ENCODE data around the gene ZNF644.
A peak's percentile ranks its signal among the peaks of the same experiment; 100 is the strongest.
"Not testable (repeated sequence)": the region's sequence is repeated elsewhere in the genome, so short reads cannot be mapped to it uniquely, and the experiment has no call there.

ZNF644 gene

DNA sequence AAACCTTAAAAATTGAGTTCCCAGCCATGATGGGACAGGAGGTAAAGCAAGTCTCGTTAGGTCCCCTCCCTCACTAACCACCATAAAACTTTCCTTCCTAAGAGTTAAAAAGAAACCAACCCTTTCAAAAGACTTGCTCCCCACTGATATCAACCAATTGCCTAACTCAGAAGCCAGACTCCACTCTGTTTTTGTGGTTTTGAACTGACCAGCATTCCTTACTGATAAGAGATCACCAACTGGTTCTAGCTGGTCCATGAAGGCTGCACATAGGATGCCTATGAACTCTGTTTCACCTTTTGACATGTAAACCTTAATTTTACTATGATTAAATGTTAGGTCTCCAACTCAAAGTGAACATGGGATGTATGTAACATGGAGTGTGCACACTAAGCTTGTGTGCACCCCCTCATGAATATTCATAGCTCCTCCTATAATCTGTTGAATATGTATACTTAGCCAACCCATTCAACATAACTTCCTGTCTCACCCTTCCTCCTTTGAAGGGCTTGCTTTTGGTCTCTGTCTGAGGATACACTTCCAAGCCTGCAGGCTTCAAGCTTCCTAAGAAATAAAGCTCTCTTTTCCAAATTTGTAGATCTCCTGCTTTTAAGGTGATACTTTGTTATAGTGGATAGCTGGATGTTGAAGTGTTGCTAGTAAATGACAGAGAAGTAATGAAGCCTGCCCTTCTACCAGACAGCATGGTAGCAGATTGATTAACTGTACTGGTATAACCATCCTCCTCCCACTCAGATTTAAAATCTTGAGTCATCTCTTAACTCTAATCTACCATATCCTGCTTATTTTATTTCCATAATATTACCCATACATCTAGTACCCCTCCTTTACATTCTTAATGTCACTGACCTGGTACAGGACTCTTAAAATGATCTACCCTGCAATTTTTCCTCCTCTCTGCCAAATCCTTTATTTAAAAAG, 95.6 kb downstream of the ZNF644 start:
- no peak for FAIRE-seq

DNA sequence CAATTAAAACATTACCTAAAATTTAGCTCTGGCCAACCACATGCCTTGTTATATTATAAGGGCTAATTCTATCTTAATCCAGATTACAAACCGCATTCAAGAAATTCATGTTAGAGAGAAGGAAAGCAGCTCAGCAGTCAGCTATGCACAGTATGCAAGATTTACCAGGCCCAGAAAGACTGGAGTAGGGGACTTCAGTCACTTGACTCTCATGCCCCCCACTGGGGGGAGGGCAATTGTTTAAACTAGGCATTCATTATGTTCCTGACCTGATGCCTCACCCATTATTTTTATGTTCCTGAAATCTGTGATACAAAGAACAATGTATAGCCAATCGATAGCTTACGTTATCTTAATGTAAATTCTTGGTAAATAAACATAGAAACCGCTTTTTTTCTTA, 96.9 kb downstream of the ZNF644 start:
- no peak for FAIRE-seq

DNA sequence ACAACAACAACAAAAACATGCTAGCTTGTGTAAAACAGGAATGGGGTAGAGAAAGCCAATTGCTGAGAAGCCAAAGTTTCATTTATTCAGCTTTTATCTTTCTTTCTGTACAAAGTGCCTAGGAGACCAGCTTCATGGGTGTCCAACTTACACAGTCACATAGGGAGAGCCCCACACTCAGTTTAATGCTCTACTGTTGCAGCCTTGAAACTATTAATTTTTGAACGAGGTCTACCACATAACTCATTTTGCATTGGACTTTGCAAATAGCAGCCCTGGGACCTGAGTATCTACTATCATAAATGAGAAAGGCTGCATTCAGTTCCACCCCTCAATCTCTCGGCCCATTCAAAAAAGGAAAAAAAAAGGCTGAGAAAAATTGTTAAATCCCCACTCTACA, 98.8 kb downstream of the ZNF644 start:
- no peak for FAIRE-seq

DNA sequence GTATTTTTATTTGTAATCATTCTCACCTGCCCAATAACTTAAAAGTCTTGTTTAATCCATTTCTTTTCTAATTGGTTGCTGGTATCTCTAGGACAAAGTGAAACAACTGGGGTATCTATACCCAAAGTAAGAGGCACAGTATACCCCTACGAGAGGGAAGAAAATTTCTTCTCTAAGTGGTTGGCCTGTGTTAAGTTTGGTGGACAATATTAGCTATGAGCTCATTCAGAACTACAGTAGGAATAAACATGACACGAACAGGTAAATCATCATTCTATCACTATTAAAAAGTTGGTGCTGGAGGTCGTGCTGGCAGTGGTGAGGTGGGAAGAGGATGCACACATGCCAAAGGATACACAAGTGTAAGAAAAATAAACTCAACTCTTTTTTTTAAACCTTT, 99.6 kb downstream of the ZNF644 start:
- no peak for FAIRE-seq

DNA sequence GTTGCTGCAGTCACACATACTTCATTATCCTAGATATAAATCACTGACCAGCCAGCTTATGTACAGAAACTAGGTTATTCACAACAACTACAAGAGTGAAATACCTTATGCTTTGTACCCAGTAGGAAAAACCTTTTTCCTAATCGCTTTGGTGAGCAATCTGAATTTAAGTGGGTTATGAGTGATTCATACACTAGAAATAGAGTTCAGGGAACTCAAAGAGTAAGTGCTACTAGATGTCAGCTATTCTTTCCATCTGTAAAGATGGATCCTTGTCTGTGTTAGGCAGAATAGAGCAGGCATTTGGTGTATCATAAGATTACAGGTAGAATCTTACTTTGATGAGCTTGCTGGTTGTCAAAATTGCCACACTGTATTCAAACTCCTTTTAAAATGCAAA, 101.9 kb downstream of the ZNF644 start:
- no peak for FAIRE-seq

DNA sequence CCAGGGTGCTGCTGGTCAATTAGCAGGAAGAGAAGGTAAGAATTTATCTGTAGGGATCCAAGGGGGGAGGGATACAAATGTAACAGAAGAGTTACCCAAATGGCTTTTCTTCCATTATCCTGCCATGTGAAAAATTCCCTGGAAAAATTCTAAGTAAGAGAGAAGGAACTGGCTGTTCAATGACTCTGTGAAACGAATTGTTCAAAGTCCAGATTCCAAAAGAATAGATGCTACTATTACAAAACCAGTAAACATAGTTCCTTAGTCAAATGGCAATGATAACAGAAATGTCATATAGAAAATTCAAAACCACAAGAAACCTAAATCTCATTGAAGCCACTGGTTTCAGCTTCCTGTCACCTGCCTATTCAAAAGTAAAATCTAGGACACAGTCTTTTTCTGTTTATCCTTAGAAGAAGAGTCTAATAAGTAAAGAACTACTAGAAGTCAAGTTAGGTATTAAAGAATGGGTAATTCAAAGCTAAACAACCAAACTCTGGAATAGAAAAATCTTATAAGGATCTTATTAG, 102.6 kb downstream of the ZNF644 start:
- no peak for FAIRE-seq

DNA sequence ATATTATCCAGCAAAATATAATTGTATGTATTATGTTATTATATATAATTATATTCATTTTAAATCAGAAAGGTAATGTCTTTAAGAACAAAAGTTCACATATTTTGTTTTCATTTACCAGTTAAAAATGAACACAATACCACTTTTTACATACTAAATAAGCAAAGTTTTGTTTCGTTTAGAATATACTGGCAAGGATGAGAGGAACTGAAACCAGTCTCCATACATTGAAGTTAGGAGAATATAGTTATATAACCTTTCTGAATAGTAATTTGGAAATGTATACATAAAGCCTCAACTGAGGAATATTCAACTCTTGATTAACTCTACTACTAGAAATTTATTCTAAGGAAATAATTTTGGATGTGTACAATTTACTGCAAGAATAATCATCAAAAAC, 110.5 kb downstream of the ZNF644 start:
- FAIRE-seq = peak; percentile 75

DNA sequence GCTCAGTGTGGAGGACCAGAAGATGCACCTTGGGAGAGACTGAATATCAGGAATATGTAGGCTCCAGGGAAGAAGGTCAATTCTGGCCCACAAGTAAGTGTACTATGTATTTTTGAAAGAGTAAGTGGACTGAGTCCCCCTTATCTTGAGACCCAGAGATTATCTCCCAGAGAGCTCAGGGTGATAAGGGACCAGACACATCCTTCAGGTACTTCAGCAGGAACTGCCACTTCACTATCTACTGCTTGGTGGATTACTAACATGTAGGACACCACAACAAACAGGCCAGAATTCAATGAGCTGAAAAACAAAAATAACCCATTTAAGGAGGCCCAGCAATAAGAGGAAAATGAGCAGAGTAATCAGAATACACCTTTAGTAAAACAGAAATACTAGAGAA, 119.2 kb downstream of the ZNF644 start:
- no peak for FAIRE-seq

DNA sequence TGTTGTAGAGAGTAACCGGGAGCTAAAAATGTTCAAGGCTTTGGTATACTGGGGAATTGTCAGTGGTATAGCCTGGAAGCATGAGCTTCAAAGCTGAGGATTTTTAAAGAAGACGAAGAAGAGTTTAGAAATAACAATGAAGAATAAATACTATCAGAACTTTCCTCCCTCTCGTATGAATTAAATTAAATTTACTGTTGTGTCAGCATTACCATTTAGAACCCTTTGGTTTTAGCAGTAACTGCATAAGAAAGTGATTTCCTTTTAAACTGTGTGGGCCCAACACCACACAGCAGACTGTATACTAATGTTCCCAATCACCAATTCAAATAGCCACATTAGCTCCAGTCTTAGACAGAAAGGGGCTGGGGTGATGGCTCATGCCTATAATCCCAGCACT, 122.6 kb downstream of the ZNF644 start:
- FAIRE-seq = no peak

DNA sequence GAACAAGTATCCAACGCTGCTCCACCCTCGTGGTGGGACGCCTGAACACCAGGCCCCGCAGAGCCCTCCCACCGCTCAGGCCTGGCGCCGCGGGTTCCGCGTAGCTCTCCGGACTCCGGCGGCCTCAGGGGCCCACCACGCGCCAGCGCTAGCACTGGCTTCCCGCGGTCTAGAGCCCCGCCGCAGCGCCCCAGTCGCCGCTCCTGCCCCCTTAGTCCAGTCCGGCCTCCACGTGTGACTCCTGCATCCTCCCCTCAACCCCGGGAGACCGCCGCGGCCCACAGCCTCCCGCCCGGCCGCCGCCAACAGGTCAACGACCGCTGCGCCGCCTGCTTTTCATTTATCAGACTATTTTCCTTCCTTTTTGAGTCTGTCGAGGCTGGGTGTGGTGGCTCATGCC, 128.2 kb downstream of the ZNF644 start:
- not testable (repeated sequence) for FAIRE-seq

DNA sequence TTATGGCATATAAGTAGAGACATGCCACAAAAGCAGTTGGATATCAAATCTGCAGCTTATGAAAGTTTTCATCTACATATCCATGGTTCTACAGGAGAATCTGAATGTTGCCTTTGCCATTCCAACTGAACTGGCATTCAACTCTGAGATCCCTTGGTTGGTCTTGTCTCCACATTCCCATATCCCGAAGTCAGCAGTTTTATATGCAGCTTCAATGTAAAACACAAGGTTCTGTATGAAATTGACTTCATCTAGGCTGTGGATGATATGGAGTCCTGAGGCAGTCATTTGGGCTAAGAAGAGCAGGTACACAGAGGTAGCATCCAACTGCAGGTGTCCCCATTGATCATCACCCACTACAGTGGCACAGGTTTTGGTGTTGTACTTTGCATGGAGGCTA, 129.0 kb downstream of the ZNF644 start:
- not testable (repeated sequence) for FAIRE-seq

DNA sequence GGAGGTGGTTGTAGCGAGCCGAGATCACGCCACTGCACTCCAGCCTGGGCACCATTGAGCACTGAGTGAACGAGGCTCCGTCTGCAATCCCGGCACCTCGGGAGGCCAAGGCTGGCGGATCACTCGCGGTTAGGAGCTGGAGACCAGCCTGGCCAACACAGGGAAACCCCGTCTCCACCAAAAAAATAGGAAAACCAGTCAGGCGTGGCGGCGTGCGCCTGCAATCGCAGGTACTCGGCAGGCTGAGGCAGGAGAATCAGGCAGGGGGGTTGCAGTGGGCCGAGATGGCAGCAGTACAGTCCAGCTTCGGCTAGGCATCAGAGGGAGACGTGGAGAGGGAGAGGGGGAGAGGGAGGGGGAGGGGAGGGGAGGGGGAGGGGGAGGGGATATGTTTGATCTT, 129.6 kb downstream of the ZNF644 start:
- FAIRE-seq = not testable (repeated sequence)

DNA sequence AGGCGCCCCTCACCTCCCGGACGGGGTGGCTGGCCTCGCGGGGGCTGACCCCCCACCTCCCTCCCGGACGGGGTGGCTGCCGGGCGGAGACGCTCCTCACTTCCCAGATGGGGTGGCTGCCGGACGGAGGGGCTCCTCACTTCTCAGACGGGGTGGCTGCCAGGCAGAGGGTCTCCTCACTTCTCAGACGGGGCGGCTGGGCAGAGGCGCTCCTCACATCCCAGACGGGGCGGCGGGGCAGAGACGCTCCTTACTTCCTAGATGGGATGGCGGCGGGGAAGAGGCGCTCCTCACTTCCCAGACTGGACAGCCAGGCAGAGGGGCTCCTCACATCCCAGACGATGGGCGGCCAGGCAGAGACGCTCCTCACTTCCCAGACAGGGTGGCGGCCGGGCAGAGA, 130.1 kb downstream of the ZNF644 start:
- not testable (repeated sequence) for FAIRE-seq

DNA sequence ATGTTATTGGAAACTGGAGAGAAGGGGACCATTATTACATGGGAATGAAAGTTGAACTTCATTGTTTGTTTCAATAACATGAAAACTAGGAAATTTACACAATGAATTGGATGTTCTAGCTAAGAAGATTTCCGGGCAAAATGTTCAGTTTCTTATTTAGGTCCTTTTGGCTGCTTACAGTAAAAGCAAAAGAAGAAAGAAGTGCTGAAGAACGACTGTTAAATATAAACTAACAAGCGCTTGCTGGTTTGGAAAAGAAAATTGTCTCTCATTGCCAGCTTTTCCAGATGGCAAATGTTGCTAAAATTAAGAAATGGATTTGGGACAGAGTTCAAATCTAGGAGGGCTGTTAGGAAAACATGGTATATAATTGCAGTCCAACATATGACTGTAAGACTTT, 139.6 kb downstream of the ZNF644 start:
- FAIRE-seq = no peak

DNA sequence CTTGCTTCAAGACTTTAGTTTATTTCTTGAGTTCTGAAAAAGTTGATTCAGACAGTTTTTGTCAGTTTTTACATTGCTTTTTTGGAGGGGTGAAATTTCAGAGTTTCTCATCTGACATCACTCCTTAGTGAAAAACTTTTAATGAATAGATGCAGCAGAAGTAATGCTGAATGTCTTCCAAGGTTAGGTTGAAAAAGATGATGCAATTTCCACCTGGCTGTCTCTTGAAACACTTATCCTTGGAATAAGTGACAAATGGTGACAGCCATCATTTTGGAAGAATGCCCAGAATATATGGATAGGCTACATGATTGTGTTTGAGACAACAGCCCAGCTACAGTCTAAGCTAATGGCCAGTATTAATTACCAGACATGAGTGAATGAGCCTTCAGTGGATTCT, 140.8 kb downstream of the ZNF644 start:
- no peak for FAIRE-seq

DNA sequence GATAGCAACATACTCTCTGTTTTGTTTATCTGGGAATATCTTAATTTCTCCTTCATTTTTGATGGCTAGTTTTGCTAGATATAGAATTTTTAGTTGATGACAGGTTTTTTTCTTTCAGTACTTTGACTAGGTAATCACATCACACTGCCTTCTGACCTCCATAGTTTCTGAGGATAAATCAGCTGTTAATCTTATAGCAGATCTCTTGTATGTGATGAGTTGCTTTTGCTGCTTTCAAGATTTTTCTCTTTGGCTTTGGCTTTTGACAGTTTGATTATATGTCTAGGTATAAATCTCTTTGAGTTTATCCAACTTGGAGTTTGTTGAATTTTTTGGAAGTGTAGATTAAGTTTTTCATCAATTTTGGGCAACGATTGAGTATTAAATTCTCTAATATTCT, 142.6 kb downstream of the ZNF644 start:
- FAIRE-seq = no peak

DNA sequence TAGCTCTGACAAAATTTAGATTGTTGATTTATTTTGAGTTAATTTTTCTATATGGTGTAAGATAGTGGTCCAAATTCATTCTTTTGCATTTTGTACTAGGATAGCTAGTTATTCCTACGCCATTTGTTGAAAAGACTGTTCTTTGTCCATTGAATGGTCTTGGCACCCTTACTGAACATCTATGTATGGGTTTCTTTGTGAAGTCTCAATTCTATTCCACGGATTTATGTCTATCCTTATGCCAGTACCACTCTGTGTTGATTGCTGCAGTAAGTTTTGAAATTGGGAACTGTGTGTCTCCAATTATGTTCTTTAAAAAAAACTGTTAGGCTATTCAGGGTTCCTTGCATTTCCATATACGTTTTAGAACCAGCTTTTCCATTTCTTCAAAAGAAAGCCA, 145.7 kb downstream of the ZNF644 start:
- no peak for FAIRE-seq
